GM21526 (cell line): ENCODE results near the gene SLFN11.
"Not testable (repeated sequence)": the region's sequence is repeated elsewhere in the genome, so short reads cannot be mapped to it uniquely, and the experiment has no call there.

Experiments used
- ATAC-seq: cut with Tn5 transposase; IDR thresholded peaks from one replicate; pipeline ENCODE4 v1.9.1; 2021; ENCODE audit warnings: moderate library complexity; ENCODE audit not compliant: unreplicated experiment, low FRiP score

Gene SLFN11, protein sequence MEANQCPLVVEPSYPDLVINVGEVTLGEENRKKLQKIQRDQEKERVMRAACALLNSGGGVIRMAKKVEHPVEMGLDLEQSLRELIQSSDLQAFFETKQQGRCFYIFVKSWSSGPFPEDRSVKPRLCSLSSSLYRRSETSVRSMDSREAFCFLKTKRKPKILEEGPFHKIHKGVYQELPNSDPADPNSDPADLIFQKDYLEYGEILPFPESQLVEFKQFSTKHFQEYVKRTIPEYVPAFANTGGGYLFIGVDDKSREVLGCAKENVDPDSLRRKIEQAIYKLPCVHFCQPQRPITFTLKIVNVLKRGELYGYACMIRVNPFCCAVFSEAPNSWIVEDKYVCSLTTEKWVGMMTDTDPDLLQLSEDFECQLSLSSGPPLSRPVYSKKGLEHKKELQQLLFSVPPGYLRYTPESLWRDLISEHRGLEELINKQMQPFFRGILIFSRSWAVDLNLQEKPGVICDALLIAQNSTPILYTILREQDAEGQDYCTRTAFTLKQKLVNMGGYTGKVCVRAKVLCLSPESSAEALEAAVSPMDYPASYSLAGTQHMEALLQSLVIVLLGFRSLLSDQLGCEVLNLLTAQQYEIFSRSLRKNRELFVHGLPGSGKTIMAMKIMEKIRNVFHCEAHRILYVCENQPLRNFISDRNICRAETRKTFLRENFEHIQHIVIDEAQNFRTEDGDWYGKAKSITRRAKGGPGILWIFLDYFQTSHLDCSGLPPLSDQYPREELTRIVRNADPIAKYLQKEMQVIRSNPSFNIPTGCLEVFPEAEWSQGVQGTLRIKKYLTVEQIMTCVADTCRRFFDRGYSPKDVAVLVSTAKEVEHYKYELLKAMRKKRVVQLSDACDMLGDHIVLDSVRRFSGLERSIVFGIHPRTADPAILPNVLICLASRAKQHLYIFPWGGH

GRCh38 chr17:35373534-35373983 is at the start of gene SLFN11:
TSS of gene SLFN11 (minus strand) at chr17:35373621. CDS start at chr17:35363807, 9,814 bp downstream.
- no peak for ATAC-seq

DNA sequence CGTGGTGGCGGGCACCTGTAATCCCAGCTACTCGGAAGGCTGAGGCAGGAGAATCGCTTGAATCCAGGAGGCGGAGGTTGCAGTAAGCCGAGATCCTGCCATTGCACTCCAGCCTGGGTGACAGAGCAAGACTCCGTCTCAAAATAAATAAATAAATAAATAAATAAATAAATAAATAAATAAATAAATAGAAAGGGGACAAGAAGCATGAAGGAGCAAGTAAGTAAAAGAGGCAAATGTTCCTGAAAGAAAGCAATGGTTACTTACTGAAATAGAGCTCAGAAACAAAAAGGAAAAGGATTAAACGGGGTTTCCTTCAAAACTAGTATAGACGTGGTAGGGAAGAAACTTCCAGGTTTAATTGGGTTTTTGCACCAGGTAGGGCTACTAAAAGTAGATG is 47.6 kb upstream of the SLFN11 start:
- ATAC-seq: not testable (repeated sequence)

DNA sequence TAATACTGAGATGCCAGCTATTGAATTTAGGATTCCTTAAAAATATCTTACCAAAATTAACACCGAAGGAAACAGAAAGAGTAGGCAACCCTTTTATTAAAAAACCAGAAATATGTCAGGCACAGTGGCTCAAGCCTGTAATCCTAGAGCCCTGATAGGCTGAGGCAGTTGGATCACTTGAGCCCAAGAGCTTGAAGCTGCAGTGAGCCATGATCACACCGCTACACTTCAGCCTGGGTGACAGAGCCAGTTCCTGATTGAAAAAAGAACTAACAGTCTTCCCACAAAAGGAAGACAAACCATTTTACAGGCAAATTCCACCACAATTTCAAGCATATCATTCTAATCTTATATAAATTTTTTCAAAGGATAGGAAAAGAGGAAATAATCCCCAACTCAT is 43.2 kb upstream of the SLFN11 start:
- no peak for ATAC-seq

- ATAC-seq: not testable (repeated sequence)
Observed at GRCh38 chr17:35414707-35415106, 41.3 kb upstream of the SLFN11 start.

GRCh38 chr17:35414247-35414646 is 40.8 kb upstream of the SLFN11 start:
- no peak for ATAC-seq

DNA sequence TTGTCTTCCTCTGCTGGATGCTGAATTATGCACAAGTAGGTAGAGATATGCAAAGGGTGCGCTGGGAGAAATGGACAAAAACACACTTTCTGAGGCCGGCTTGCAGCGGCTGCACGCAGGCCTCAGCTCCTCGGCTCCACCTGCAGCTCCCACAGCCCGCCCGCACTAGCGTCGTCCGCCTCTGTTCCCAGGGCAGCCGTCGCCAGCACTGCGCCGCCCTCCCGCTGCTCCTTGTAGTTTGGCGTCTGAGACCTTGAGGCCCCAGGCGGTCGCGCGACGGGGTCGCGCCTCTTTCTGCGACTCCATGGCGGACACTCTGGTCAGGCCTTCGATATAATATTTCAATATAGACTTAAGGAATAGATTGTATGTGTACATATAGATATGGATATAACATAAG is 34.1 kb upstream of the SLFN11 start:
- no peak for ATAC-seq

- ATAC-seq: no peak
Observed at GRCh38 chr17:35406568-35406967, 33.1 kb upstream of the SLFN11 start.

DNA sequence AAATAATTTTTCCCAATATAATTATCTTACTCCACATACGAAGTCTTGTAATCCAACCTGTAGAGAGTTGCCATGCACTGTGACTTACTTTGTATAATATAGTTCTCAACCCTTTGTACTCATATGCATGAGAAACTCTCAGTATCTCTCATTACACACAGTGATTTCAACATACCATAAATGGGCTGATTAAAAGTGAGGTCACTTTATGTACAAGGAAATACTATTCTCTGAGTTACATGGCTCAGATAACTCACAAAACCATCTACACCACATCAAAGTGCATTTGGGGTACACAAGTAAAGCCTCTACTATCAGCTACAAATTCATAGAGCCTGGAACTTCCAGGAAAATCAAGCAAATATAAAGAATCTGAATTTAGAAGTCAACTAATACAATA is 30.9 kb upstream of the SLFN11 start:
- ATAC-seq: no peak

- not testable (repeated sequence) for ATAC-seq
Observed at GRCh38 chr17:35393783-35394182, 20.4 kb upstream of the SLFN11 start.

GRCh38 chr17:35390663-35391062 is 17.2 kb upstream of the SLFN11 start:
- no peak for ATAC-seq

DNA sequence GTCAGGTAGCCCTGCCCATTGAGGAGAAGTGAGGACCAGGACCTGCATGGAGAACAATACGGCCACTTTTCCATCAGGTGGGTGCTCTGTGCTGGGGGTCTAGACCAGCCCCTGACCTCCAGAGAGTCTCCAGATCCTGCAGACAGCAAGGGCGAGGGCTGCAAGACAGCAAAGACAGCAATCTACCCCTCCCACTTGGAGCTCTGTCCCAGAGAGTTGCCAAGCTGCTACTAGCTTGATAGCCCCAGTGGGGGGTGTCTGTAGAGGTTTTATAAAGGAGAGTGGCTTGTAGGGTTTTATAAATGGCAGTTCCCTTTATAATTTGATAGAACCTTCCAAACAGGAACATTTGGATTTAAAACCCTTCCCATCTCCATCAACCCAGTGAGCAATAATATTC is 16.7 kb upstream of the SLFN11 start:
- ATAC-seq: no peak

DNA sequence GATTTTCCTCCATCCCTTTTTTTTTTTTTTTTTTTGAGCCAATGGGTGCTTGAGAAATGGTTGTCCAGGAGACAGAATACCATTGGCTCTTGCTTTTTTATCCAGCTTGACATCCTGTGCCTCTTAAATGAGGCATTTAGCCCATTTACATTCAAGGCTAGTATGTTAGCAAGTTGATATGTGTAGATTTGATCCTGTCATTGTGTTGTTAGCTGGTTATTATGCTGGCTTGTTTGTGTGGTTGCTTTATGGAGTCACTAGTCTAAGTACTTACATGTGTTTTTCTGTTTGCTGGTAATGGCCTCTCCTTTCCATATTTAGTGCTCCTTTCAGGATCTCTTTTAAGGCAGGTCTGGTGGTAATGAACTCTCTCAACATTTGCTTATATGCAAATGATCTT is 14.1 kb upstream of the SLFN11 start:
- no peak for ATAC-seq

- no peak for ATAC-seq
Observed at GRCh38 chr17:35377706-35378105, 4.3 kb upstream of the SLFN11 start.

DNA sequence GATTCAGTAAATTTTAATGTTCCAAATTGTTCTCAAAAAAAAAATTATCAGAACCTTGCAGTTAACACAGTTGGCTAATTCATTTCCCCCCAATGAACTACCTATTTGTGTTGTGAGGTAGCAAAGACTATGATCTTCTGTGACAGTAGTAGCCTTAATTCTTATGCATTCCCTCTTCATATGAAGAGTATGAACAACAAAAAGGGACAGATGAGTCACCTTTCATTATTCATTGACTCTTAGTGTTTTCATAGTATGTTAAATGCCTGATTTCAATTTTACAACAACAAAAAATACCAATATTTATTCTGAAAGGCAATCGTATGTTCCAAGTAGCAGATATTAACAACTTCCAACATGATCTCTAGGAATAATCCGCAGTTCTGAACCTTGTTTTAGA is 3.6 kb upstream of the SLFN11 start:
- no peak for ATAC-seq

DNA sequence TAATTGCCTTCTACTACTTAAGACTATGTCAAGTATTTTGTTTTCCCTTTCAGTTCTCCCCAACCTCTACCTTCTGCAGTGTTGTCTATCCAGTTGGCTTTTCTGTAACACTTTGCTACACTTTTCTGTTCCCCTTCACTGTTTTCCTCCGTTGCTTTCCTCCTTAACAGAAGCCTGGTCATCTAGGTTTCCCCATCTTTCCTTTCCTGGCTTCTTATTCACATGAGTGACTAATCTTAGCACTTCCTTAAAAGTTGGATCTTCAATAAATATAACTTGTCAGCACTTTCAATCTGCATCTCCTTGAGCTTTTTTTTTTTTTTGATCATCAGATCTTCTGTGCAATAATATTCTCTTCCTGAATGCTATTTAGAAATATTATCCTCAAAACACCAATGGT is 2.8 kb upstream of the SLFN11 start:
- ATAC-seq: no peak

DNA sequence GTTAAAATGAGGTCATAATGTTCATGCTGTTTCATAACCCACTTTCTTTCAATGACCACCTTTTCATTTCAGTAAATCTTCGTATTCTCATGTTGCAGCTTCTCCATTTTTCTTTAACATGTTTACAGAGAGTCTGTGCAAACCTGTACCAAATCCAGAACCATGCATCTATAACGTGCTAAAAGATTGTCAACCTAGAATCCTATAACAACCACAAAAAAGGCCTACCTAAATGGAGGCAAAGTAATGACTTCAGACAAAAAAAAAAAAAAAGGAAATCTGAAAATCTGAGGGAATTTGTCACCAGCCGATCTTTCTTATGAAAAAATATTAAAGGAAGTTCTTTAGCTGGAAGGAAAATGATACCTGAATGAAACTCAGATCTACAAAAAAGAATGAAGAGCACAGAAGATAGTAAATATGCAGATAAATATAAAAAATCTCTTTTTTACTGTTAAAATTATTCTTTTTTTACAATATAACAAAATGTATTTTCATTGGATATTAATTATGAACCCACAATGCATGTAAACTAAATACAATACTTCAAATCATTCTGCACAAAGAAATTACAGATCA is 1.4 kb upstream of the SLFN11 start:
- ATAC-seq: no peak

GRCh38 chr17:35373984-35374765 is 754 bp upstream of the SLFN11 start:
- no peak for ATAC-seq

DNA sequence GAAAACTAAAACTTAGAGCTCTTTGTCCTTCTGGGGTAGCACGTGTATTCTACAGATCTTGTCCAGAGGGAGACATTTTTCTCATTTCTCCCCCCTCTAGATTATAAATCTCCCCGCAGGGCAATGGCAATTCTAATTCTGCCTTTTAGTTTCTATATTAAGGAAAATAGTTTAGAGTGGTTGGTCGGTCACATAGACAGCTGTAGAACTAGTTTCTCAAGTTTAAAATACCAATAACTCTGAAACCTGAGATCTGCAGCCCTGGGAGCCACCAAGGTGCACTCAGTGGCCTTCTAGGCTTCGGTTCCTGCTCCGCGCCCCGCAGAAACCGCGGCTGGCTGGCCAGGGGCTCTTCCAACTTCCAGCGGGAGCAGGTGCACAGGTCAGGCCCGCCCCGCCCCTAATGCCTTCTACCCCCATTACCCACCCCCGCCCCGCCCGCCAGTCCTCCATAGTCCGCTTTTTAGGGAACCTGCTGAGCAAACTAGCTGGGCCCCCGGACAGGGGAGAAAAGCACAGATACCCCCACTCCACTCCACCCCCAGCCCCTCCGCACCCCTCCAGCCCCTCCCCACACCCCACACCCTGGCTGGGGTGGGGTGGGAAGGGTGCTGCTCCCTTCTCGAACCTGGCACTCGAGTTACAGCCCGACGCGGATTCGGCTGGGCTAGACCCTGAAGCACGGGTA is 431 bp downstream of the SLFN11 start:
- no peak for ATAC-seq

- no peak for ATAC-seq
Observed at GRCh38 chr17:35371934-35372333, 1.5 kb downstream of the SLFN11 start.
